ENCODE data around the gene C1QTNF3.

DNA sequence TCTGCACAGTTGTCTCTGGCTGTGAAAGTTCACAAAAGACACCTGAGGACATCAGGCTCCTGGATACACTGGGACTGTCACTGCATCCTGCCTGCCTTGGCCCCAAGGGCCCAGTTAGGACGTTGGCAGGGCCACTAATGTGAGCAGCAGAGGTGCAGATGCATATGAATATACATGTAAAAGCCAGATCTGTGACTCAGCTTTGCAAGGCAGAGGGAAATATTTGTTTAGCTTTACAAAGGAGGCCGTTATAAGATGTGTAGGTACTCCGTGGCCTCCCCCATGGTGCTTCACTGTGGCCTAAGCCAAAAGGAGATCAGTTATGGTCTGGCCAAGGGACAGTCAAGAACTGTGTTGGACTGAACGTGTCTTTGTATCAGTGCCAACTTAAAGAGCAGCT, 4.1 kb upstream of the C1QTNF3 start:
- no peak for TF ChIP-seq EP300 (IDR thresholded peaks at IDR 0.05)
- TF ChIP-seq, protein P1, sequence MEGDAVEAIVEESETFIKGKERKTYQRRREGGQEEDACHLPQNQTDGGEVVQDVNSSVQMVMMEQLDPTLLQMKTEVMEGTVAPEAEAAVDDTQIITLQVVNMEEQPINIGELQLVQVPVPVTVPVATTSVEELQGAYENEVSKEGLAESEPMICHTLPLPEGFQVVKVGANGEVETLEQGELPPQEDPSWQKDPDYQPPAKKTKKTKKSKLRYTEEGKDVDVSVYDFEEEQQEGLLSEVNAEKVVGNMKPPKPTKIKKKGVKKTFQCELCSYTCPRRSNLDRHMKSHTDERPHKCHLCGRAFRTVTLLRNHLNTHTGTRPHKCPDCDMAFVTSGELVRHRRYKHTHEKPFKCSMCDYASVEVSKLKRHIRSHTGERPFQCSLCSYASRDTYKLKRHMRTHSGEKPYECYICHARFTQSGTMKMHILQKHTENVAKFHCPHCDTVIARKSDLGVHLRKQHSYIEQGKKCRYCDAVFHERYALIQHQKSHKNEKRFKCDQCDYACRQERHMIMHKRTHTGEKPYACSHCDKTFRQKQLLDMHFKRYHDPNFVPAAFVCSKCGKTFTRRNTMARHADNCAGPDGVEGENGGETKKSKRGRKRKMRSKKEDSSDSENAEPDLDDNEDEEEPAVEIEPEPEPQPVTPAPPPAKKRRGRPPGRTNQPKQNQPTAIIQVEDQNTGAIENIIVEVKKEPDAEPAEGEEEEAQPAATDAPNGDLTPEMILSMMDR (IDR thresholded peaks at IDR 0.05): no peak
- no peak for TF ChIP-seq POLR2A (IDR thresholded peaks at IDR 0.05)

Data from tibial nerve (tissue), 4 donors.